Gastroesophageal sphincter (tissue), 2 donors: ENCODE measurements around the gene ANKMY2.

ENCODE experiments used
- POLR2A ChIP-seq, 2 donors: fragments of 450-650 bp; IDR thresholded peaks; one replicate each; pipeline ENCODE4 v1.6.1; 2017; ENCODE audit warnings: antibody characterized with exemption in 2 of 2, mild to moderate bottlenecking in 2 of 2, moderate library complexity in 1 of 2
- POLR2AphosphoS5 ChIP-seq: sonication (generic); formaldehyde crosslinking; IDR thresholded peaks from one replicate; pipeline ENCODE4 v1.6.1; 2017; ENCODE audit warnings: antibody characterized with exemption

GRCh38 chr7:16646472-16647072 is 1.0 kb upstream of the ANKMY2 start:
- TF ChIP-seq POLR2AphosphoS5 (no peak), POLR2A (IDR thresholded peaks at IDR 0.05) (no peak)
